ENCODE results near the gene TBX1. TPM values are rescaled to one million over a fixed set of nuclear protein-coding genes. Genes with fewer than 3 reads are reported as not detected.

The TBX1 gene
- total RNA-seq, 1 donor, result not detected

DNA sequence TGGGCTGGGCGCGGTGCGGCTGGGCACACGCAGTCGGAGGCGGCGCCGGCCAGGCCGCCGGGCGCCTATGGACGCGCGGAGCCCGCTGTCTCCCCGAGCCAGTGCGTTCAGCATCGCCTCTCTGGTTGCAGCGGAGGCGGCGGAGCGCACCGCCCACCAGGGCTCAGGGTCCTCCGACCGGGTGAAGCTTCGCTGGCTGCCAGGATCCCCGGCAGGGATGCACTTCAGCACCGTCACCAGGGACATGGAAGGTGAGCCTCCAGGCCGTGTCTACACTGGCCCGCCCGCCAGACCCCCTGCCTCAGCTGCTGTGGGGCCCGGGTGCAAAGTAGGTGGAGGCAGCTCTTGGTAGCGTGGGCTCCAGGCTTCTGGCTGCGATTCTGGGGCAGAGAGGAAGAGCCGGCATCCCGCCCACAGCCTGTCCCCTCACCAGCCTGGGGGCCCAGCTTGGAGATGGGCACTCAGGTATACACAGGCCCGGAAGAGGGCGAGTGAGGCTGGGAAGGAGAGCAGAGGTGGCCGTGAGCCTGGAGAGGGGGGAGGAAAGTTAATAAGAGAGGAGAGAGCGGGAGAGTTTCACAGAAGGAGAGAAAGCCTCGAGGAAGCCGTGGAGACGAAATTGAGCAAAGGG, 1.0 kb upstream of the TBX1 start:
- Histone ChIP-seq H3K27me3 (ENCODE audit: insufficient read depth, low read length) (peaks cover 66% of the 10 kb centered on the region), H3K36me3 (ENCODE audit: insufficient read depth, low read length) (no peaks in the 10 kb centered on the region), H3K4me1 (ENCODE audit: insufficient read depth, low read length) (no peaks in the 10 kb centered on the region), H3K4me3 (ENCODE audit: insufficient read depth, low read length) (no peak overlapping the region), H3K27ac (ENCODE audit: low read depth, low read length) (no peak overlapping the region), H3K4me2 (ENCODE audit: insufficient read depth, low read length) (no peak overlapping the region), H2AFZ (ENCODE audit: low read length) (no peak overlapping the region), H3K79me2 (ENCODE audit: insufficient read depth, low read length) (no peaks in the 10 kb centered on the region), H3K9me3 (ENCODE audit: low read depth, low read length) (no peaks in the 10 kb centered on the region), H4K20me1 (ENCODE audit: insufficient read depth, low read length) (no peaks in the 10 kb centered on the region)
- no peak for DNase-seq (ENCODE audit: insufficient read length, low spot score, missing footprints)
- TF ChIP-seq, protein P1, sequence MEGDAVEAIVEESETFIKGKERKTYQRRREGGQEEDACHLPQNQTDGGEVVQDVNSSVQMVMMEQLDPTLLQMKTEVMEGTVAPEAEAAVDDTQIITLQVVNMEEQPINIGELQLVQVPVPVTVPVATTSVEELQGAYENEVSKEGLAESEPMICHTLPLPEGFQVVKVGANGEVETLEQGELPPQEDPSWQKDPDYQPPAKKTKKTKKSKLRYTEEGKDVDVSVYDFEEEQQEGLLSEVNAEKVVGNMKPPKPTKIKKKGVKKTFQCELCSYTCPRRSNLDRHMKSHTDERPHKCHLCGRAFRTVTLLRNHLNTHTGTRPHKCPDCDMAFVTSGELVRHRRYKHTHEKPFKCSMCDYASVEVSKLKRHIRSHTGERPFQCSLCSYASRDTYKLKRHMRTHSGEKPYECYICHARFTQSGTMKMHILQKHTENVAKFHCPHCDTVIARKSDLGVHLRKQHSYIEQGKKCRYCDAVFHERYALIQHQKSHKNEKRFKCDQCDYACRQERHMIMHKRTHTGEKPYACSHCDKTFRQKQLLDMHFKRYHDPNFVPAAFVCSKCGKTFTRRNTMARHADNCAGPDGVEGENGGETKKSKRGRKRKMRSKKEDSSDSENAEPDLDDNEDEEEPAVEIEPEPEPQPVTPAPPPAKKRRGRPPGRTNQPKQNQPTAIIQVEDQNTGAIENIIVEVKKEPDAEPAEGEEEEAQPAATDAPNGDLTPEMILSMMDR (IDR thresholded peaks at IDR 0.05; ENCODE audit: extremely low read depth, low read depth, low read length), result no peak

DNA sequence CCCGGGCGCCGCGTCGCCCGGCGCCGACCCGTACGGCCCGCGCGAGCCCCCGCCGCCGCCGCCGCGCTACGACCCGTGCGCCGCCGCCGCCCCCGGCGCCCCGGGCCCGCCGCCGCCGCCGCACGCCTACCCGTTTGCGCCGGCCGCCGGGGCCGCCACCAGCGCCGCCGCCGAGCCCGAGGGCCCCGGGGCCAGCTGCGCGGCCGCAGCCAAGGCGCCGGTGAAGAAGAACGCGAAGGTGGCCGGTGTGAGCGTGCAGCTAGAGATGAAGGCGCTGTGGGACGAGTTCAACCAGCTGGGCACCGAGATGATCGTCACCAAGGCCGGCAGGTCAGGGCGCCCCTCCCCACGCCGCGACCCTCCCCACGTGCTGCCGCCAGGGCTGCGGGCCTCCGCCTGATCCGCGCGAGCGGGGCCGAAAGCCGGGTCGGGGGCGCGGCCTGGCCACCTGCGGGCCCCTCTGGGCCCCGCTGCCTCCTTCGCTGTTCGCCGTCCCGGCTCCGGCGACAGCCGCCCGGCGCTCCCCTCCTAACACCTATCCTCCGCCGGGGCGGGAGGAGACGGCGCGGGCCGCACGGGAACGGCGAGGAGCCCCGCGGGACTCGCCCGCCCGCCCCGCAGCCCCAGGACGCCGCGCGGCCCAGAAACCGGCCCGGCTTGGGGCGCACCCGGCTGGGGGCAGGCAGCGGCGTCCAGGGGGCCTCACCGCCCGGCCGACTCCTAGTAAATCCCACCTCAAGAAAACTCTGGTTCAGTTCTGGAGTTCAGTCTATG, 560 bp downstream of the TBX1 start:
- Histone ChIP-seq H3K4me3 (ENCODE audit: insufficient read depth, low read length) (no peak overlapping the region), H3K27ac (ENCODE audit: low read depth, low read length) (no peak overlapping the region), H4K20me1 (ENCODE audit: insufficient read depth, low read length) (no peaks in the 10 kb centered on the region), H3K79me2 (ENCODE audit: insufficient read depth, low read length) (no peaks in the 10 kb centered on the region), H3K9me3 (ENCODE audit: low read depth, low read length) (no peaks in the 10 kb centered on the region), H3K4me1 (ENCODE audit: insufficient read depth, low read length) (no peaks in the 10 kb centered on the region), H3K27me3 (ENCODE audit: insufficient read depth, low read length) (peaks cover 62% of the 10 kb centered on the region), H3K4me2 (ENCODE audit: insufficient read depth, low read length) (no peak overlapping the region), H2AFZ (ENCODE audit: low read length) (no peak overlapping the region), H3K36me3 (ENCODE audit: insufficient read depth, low read length) (no peaks in the 10 kb centered on the region)
- DNase-seq (ENCODE audit: insufficient read length, low spot score, missing footprints), result no peak
- TF ChIP-seq, protein P1 (IDR thresholded peaks at IDR 0.05; ENCODE audit: extremely low read depth, low read depth, low read length), result no peak

DNA sequence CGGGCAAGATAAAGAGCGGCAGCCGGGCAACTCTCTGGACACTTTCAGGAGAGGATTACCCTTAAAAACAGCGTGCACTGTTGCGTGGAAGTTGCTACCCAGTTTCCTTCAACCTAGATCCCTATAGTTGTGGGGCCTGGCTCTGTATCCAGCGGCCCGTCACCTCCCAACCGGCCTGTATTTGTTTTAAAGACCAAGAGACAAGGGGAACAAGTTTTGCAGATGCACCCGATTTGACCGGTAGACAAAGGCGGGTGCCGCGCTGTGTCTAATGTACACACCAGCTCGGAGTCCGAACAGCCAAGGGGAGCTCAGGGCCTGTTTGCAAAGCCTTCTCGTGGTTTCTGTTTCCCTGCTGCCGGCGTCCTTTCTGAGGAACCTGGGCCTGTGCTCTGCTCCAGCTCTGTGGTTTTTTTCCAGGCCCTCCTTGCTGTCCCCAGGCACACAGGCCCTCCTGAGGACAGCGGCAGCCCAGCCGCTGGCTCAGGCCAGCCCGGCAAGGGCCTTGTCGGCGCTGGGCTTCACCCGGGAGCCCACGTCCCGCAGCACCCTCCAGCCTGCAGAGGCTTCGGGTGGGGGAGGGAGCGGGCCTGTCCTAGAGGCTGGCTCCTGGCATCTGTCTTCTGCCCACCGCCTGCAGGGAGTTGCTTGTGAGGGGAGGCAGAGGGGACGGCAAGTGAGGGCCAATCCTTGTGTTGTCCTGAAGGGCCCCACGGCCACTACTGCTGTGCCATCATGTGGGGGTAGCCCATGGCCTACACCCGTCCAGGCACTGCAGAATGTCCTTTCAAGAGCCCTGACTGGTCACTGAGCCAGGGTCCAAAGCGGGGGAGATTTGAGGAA, 1.4 kb downstream of the TBX1 start:
- no peaks in the 10 kb centered on the region for H4K20me1 ChIP-seq (ENCODE audit: insufficient read depth, low read length)
- H3K79me2 ChIP-seq (ENCODE audit: insufficient read depth, low read length), result no peaks in the 10 kb centered on the region
- no peak overlapping the region for H3K4me2 ChIP-seq (ENCODE audit: insufficient read depth, low read length)
- H2AFZ ChIP-seq (ENCODE audit: low read length), result no peak overlapping the region
- H3K36me3 ChIP-seq (ENCODE audit: insufficient read depth, low read length), result no peaks in the 10 kb centered on the region
- no peak for DNase-seq (ENCODE audit: insufficient read length, low spot score, missing footprints)
- no peaks in the 10 kb centered on the region for H3K9me3 ChIP-seq (ENCODE audit: low read depth, low read length)
- H3K27me3 ChIP-seq (ENCODE audit: insufficient read depth, low read length), result peaks cover 58% of the 10 kb centered on the region
- no peak overlapping the region for H3K4me3 ChIP-seq (ENCODE audit: insufficient read depth, low read length)
- no peaks in the 10 kb centered on the region for H3K4me1 ChIP-seq (ENCODE audit: insufficient read depth, low read length)
- TF ChIP-seq, protein P1 (IDR thresholded peaks at IDR 0.05; ENCODE audit: extremely low read depth, low read depth, low read length), result no peak
- H3K27ac ChIP-seq (ENCODE audit: low read depth, low read length), result no peak overlapping the region
